Naive thymus-derived CD4-positive, alpha-beta T cell (primary cell): ENCODE measurements around the gene ACAP2. TPM values are rescaled to one million over a fixed set of nuclear protein-coding genes. Genes with fewer than 3 reads are reported as not detected.

Experiments used
- ATAC-seq: fragments of 150-1000 bp; cut with Tn5 transposase; 2 replicates; pipeline ENCODE4 v1.10.0; 2021; ENCODE audit warnings: mild to moderate bottlenecking, moderate library complexity
- CTCF ChIA-PET: fragments of 350-600 bp; sonication (Branson Sonifier 250); formaldehyde crosslinking; loops from one replicate; lab custom pipeline; 2021; ENCODE audit warnings: antibody characterized with exemption; lab: Charles Lee
- POLR2A ChIA-PET: fragments of 350-600 bp; sonication (Branson Sonifier 250); formaldehyde crosslinking; loops from one replicate; lab custom pipeline; 2021; ENCODE audit warnings: antibody characterized with exemption, inconsistent platforms; lab: Charles Lee
- DNase-seq, 9 donors: peaks; one replicate each; pipeline versions ENCODE4 v3.0.0 to v3.0.0-alpha.2; 2020 to 2022; ENCODE audit warnings: mixed read lengths in 1 of 9
- H3K27ac ChIP-seq: one replicate; pipeline ENCODE4 v1.7.0; 2013; ENCODE audit warnings: mild to moderate bottlenecking, low read depth, low read length, moderate library complexity
- H3K27me3 ChIP-seq, 2 donors: one replicate each; pipeline ENCODE4 v1.7.0; 2013; ENCODE audit warnings: low read length in 2 of 2, mild to moderate bottlenecking in 2 of 2, moderate library complexity in 2 of 2; ENCODE audit not compliant: control insufficient read depth in 2 of 2, insufficient read depth in 2 of 2
- H3K36me3 ChIP-seq, 3 experiments: 1 replicate in 2 of 3; 2 replicates in 1 of 3; pipeline ENCODE4 v1.7.0; 2013; ENCODE audit warnings: low read length in 3 of 3, mild to moderate bottlenecking in 3 of 3, moderate library complexity in 1 of 3; ENCODE audit not compliant: insufficient read depth in 3 of 3, control insufficient read depth in 2 of 3
- H3K4me1 ChIP-seq, 2 donors: one replicate each; pipeline ENCODE4 v1.7.0; 2013; ENCODE audit warnings: low read length in 2 of 2, mild to moderate bottlenecking in 2 of 2, moderate library complexity in 1 of 2; ENCODE audit not compliant: control insufficient read depth in 2 of 2, insufficient read depth in 2 of 2
- H3K4me3 ChIP-seq: 2 replicates; pipeline ENCODE4 v1.7.0; 2013; ENCODE audit warnings: mild to moderate bottlenecking, low read length
- H3K9me3 ChIP-seq, 3 experiments: 1 replicate in 2 of 3; 2 replicates in 1 of 3; pipeline ENCODE4 v1.7.0; 2013; ENCODE audit warnings: low read length in 3 of 3; ENCODE audit not compliant: control insufficient read depth in 2 of 3
- H3K27ac Mint-ChIP-seq, 9 donors: one replicate each; pipeline ENCODE4 v1.8.0; 2020 to 2022; ENCODE audit warnings: mixed read lengths in 9 of 9, mild to moderate bottlenecking in 8 of 9, moderate library complexity in 5 of 9, inconsistent platforms in 2 of 9
- H3K27me3 Mint-ChIP-seq, 5 donors: one replicate each; pipeline ENCODE4 v1.8.0; 2021 to 2022; ENCODE audit warnings: mixed read lengths in 5 of 5, mild to moderate bottlenecking in 1 of 5
- H3K36me3 Mint-ChIP-seq, 5 donors: one replicate each; pipeline ENCODE4 v1.8.0; 2020 to 2022; ENCODE audit warnings: mixed read lengths in 5 of 5, mild to moderate bottlenecking in 3 of 5, inconsistent platforms in 1 of 5
- H3K4me1 Mint-ChIP-seq, 7 donors: one replicate each; pipeline ENCODE4 v1.8.0; 2020 to 2022; ENCODE audit warnings: mixed read lengths in 7 of 7, mild to moderate bottlenecking in 3 of 7, inconsistent platforms in 1 of 7
- H3K4me3 Mint-ChIP-seq, 10 donors: one replicate each; pipeline ENCODE4 v1.8.0; 2020 to 2022; ENCODE audit warnings: mild to moderate bottlenecking in 10 of 10, mixed read lengths in 10 of 10, moderate library complexity in 6 of 10, inconsistent platforms in 2 of 10
- H3K9me3 Mint-ChIP-seq, 11 donors: one replicate each; pipeline ENCODE4 v1.8.0; 2020 to 2022; ENCODE audit warnings: mixed read lengths in 11 of 11, mild to moderate bottlenecking in 4 of 11, inconsistent platforms in 1 of 11, moderate library complexity in 1 of 11
- intact Hi-C, 2 donors: fragments of 100-400 bp; cut with micrococcal nuclease; formaldehyde crosslinking; loops; one replicate each; pipeline ENCODE4 v1.15.1; 2023
- polyA plus RNA-seq, 2 donors: library from polyadenylated mRNA; unstranded; fragments of 300-500 nt; fragmentation: Illumina TruSeq; gene quantifications; one replicate each; pipeline ENCODE4 v1.2.3, GENCODE V29; 2021
- total RNA-seq, 6 experiments: library from RNA in 5 of 6; stranded (reverse) in 5 of 6; gene quantifications; 1 replicate in 5 of 6; 2 replicates in 1 of 6; pipeline ENCODE4 v1.2.3 and lab custom pipeline; 2021 to 2026

The ACAP2 gene
- total and polyA plus RNA-seq, 7 experiments from 2014 or later, result 40.1 to 111 (median 72.6) TPM

DNA sequence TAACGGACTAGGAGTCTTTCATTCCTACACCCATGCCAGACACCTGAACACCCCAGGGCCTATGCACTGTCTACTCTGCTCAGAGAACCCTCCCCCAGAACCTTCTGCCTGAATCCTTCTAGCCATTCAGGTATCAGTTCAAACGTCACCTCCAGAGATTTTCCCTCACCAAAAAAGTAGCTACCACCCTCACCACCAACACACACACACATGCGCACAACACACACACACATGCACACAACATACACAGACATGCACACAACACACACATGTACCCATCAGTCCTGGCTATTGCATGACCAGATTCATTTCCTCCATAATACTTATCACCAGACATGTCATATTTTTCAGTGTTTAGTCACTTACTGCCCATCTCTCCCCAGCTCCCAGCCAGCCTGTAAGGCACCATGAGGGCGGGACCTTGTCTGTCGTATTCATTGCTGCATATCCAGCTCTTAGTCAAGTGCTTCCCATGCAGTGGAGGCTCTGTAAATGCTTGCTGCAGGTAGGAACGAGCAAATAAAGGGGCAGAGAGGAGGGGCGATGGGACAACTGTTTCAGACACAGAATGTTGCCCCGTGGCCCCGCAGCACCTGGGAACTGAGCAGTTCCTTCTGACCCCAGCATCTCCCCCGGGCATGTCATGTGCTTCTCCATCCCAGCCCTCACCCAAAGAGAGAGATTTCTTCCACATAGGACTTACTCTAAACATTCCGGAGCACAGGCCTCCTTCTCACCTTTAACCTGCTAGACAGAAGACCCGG, 201.0 kb downstream of the ACAP2 start:
- peaks cover 0 to 21% (median 11%) of the 10 kb centered on the region in 11 donors for H3K9me3 Mint-ChIP-seq
- no peak overlapping the region for H3K4me3 Mint-ChIP-seq
- no peaks in the 10 kb centered on the region for H3K27me3 Mint-ChIP-seq
- no peaks in the 10 kb centered on the region for H3K36me3 ChIP-seq
- no peak overlapping the region for H3K27ac ChIP-seq
- H3K36me3 Mint-ChIP-seq, result peaks cover 5 to 56% (median 32%) of the 10 kb centered on the region in 5 donors
- peaks cover 0 to 13% (median 0%) of the 10 kb centered on the region in 3 experiments for H3K9me3 ChIP-seq
- intact Hi-C loops, result no loop called here
- H3K4me1 ChIP-seq, result no peaks in the 10 kb centered on the region
- H3K4me1 Mint-ChIP-seq, result peaks cover 0 to 14% (median 0%) of the 10 kb centered on the region in 7 donors
- no peak overlapping the region for H3K27ac Mint-ChIP-seq
- no peak overlapping the region for H3K4me3 ChIP-seq
- no peaks in the 10 kb centered on the region for H3K27me3 ChIP-seq
- DNase-seq (peak in 1 of 9 donors; percentile 7), ATAC-seq (no peak)
- POLR2A ChIA-PET, result no interaction called here
- CTCF ChIA-PET, result no interaction called here

DNA sequence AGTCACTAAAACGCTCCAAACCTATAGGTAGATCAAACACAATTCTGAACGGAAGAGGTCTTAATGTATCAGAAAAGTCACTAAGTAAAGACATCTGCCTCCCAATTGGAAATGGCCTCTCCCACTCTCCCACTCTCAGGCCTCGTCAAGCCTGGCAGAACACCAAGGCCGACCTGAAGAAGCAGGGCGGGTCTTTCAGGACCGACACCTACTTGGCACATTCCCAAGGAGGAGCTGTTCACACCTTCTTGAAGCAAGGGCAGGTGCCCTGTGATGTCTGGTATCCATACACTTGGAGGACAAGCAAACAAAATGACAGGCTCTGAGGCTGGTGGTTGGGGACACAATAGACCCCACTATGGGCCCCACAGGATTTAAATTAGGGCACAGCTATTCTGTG, 201.9 kb downstream of the ACAP2 start:
- H3K4me1 ChIP-seq, result no peaks in the 10 kb centered on the region
- H3K36me3 ChIP-seq, result no peaks in the 10 kb centered on the region
- Mint-ChIP-seq H3K9me3 (peaks cover 0 to 30% (median 11%) of the 10 kb centered on the region in 11 donors), H3K4me3 (no peak overlapping the region), H3K27me3 (no peaks in the 10 kb centered on the region), H3K36me3 (peaks cover 9 to 56% (median 27%) of the 10 kb centered on the region in 5 donors), H3K4me1 (peaks cover 0 to 14% (median 0%) of the 10 kb centered on the region in 7 donors), H3K27ac (no peak overlapping the region)
- no peak overlapping the region for H3K27ac ChIP-seq
- CTCF ChIA-PET, result no interaction called here
- no peak overlapping the region for H3K4me3 ChIP-seq
- H3K27me3 ChIP-seq, result no peaks in the 10 kb centered on the region
- POLR2A ChIA-PET, result no interaction called here
- ATAC-seq (no peak), DNase-seq (peak in 1 of 9 donors; percentile 17)
- intact Hi-C loops, result no loop called here
- peaks cover 0 to 20% (median 0%) of the 10 kb centered on the region in 3 experiments for H3K9me3 ChIP-seq

DNA sequence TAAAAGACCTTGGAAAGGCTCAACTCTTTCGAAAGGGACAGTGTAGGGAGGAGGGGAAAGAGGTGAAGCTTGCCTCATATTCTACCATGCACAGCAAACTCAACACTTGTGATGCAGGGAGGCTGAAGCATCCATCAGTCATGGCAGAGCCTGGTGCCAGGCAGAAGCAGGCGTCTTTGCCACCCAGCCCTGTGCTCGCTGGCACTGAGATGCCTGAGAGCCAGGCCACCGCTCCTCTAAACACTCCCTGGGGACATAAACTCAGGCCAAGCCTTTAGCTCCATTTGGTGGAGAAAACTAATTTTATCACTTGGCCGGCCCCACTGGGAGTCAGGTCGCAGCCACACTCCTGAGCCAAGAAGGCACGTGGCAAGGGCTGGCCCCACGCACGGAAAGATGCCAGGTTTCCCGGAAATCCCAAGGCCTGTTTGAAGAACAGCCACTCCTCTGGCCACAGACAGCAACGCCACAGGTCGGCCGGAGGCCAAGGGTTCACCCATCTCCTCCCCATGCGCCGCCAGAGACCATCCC, 202.6 kb downstream of the ACAP2 start:
- ATAC-seq (no peak), DNase-seq (no peak)
- intact Hi-C loops, result no loop called here
- no peaks in the 10 kb centered on the region for H3K27me3 Mint-ChIP-seq
- POLR2A ChIA-PET, result no interaction called here
- no peak overlapping the region for H3K27ac Mint-ChIP-seq
- H3K36me3 Mint-ChIP-seq, result peaks cover 9 to 53% (median 28%) of the 10 kb centered on the region in 5 donors
- Histone ChIP-seq H3K4me3 (no peak overlapping the region), H3K4me1 (no peaks in the 10 kb centered on the region), H3K27ac (no peak overlapping the region), H3K36me3 (no peaks in the 10 kb centered on the region), H3K27me3 (no peaks in the 10 kb centered on the region), H3K9me3 (peaks cover 0 to 20% (median 0%) of the 10 kb centered on the region in 3 experiments)
- H3K9me3 Mint-ChIP-seq, result peaks cover 0 to 35% (median 12%) of the 10 kb centered on the region in 11 donors
- peaks cover 0 to 14% (median 0%) of the 10 kb centered on the region in 7 donors for H3K4me1 Mint-ChIP-seq
- H3K4me3 Mint-ChIP-seq, result no peak overlapping the region
- CTCF ChIA-PET, result no interaction called here

DNA sequence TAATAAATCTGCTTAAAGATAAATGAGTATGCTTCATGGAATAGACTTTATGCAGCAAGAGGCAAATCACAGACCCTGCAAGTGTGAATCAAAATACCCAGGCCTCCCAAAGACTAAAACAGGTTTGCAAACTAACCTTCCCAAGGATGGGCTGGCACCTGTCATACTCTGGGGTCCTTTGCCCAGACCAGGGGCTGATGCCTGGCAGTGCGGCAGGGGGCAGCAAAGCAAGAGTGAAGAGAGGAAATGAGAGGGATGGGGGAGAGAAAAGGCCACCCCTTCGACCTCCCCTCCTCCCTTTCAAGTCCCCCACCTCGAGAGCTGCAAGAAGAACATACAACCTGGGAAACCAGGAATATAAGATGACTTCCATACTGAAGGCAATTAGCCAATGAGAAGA, 203.7 kb downstream of the ACAP2 start:
- H3K9me3 Mint-ChIP-seq, result peaks cover 0 to 44% (median 19%) of the 10 kb centered on the region in 11 donors
- no peak overlapping the region for H3K4me3 Mint-ChIP-seq
- no peak overlapping the region for H3K27ac Mint-ChIP-seq
- DNase-seq (no peak), ATAC-seq (no peak)
- H3K27me3 Mint-ChIP-seq, result no peaks in the 10 kb centered on the region
- ChIA-PET POLR2A (no interaction called here), CTCF (no interaction called here)
- Histone ChIP-seq H3K9me3 (peaks cover 0 to 20% (median 0%) of the 10 kb centered on the region in 3 experiments), H3K36me3 (no peaks in the 10 kb centered on the region), H3K4me1 (no peaks in the 10 kb centered on the region), H3K27ac (no peak overlapping the region), H3K4me3 (no peak overlapping the region), H3K27me3 (no peaks in the 10 kb centered on the region)
- peaks cover 9 to 52% (median 28%) of the 10 kb centered on the region in 5 donors for H3K36me3 Mint-ChIP-seq
- H3K4me1 Mint-ChIP-seq, result peaks cover 0 to 13% (median 0%) of the 10 kb centered on the region in 7 donors
- intact Hi-C loops, result no loop called here

DNA sequence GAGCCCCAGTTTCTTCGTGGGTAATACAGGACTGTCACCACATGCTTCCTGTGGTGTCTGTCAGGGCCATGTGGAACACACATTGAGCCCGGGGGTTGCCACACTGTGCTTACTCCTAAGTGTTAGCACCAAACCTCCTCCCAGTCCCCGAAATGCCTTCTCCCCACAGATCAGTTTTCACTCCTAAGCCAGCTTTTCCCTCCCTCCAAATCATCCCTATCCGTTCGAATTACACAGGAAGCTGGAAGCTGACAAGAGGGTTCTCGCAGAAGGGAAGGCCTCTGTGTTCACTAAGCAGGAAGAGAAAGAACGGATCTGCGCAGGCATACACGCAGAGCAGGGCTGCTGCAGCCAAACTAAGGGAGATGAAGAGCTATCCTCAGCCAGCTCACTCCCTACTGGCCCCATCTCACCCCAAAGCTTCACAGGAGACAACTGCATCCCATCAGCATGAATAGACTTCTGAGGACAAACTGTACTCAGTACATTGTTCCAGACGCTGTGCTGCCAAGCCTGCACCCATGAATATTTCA, 204.2 kb downstream of the ACAP2 start:
- ChIA-PET POLR2A (no interaction called here), CTCF (no interaction called here)
- H3K4me3 Mint-ChIP-seq, result no peak overlapping the region
- H3K4me1 Mint-ChIP-seq, result peaks cover 0 to 10% (median 0%) of the 10 kb centered on the region in 7 donors
- H3K9me3 Mint-ChIP-seq, result peaks cover 0 to 44% (median 19%) of the 10 kb centered on the region in 11 donors
- peaks cover 9 to 52% (median 28%) of the 10 kb centered on the region in 5 donors for H3K36me3 Mint-ChIP-seq
- no peaks in the 10 kb centered on the region for H3K27me3 Mint-ChIP-seq
- intact Hi-C loops, result no loop called here
- Histone ChIP-seq H3K9me3 (peaks cover 0 to 20% (median 0%) of the 10 kb centered on the region in 3 experiments), H3K27me3 (no peaks in the 10 kb centered on the region), H3K27ac (no peak overlapping the region), H3K4me3 (no peak overlapping the region), H3K4me1 (no peaks in the 10 kb centered on the region), H3K36me3 (no peaks in the 10 kb centered on the region)
- ATAC-seq (no peak), DNase-seq (no peak)
- H3K27ac Mint-ChIP-seq, result no peak overlapping the region

DNA sequence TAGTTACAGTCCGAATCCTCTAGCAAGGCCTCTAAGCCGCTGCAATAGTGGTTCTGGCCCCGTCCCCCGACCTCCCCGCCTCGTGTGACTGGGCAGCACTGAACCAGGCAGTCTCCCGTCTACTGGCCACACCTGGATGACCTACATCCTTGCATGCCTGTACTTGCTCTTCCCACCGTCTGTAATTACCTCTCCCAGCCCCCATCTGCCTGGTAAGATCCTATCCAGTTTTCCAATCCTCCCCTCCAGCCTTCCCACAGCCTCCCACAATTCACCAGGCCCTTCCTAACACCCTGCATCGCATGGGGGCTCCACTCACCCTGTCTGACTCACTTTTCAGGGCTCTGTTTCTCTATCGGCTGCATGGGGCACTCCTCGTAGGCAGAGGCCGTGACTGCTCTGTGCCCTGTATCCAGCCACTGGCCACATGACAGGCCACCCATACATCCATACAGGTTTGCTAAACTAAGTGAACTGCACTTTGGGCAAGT, 204.7 kb downstream of the ACAP2 start:
- Histone ChIP-seq H3K27me3 (no peaks in the 10 kb centered on the region), H3K4me3 (no peak overlapping the region), H3K9me3 (peaks cover 0 to 20% (median 0%) of the 10 kb centered on the region in 3 experiments), H3K36me3 (no peaks in the 10 kb centered on the region), H3K27ac (no peak overlapping the region), H3K4me1 (no peaks in the 10 kb centered on the region)
- Mint-ChIP-seq H3K4me3 (no peak overlapping the region), H3K36me3 (peaks cover 9 to 54% (median 28%) of the 10 kb centered on the region in 5 donors), H3K27ac (no peak overlapping the region), H3K27me3 (no peaks in the 10 kb centered on the region), H3K4me1 (peaks cover 0 to 10% (median 0%) of the 10 kb centered on the region in 7 donors), H3K9me3 (peaks cover 0 to 44% (median 19%) of the 10 kb centered on the region in 11 donors)
- intact Hi-C loops, result no loop called here
- ChIA-PET POLR2A (no interaction called here), CTCF (no interaction called here)
- ATAC-seq (no peak), DNase-seq (no peak)
